Islet of Langerhans (tissue), 1 donor: ENCODE measurements around the gene MYO5B.
A peak's percentile ranks its signal among the peaks of the same experiment; 100 is the strongest.

ENCODE experiments used
- FAIRE-seq: peaks from one replicate; lab custom pipeline; 2011; peaks lifted over from hg19 to GRCh38; lab: Jason Lieb, UNC

Gene MYO5B

DNA sequence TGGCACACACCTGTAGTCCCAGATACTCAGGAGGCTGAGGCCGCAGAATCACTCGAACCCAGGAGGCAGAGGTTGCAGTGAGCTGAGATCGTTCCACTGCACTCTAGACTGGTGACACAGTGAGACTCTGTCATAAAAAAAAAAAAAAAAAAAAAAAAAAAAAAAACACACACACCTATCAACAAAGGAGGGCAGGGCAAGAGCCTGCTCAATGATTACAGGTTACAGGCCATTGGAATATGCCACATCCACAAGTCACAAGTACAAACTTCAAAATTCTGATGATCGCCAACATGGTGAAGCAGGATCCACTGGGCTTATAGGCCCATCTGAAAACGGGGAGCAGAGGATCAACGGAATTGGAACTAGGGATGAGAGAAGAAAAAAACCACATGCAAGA, 6.3 kb downstream of the MYO5B start:
- no peak for FAIRE-seq

- no peak for FAIRE-seq
Observed at GRCh38 chr18:50187659-50188058, 7.3 kb downstream of the MYO5B start.

GRCh38 chr18:50186385-50186784, 8.6 kb downstream of the MYO5B start:
- FAIRE-seq: no peak

GRCh38 chr18:50183556-50183955, 11.4 kb downstream of the MYO5B start:
- no peak for FAIRE-seq

DNA sequence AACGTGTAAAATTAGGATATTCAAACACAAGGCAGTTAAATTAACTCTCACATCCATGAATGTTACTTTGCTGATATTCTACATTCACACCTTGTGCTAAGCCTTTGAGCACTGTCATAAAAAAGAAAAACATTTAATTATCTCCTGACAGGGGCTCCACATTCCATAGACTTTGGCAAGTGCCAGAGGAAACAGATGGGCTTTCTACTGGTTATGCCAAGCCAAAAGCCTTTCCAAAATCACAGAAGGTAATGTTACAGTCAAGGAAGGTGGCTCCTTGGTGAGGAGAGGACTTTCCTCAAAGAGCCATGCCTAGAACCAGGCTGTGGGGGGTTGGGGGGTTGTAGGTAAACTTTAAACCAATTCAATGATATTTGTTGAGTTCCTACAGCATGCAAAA, 12.4 kb downstream of the MYO5B start:
- no peak for FAIRE-seq

- no peak for FAIRE-seq
Observed at GRCh38 chr18:50181590-50181989, 13.4 kb downstream of the MYO5B start.

DNA sequence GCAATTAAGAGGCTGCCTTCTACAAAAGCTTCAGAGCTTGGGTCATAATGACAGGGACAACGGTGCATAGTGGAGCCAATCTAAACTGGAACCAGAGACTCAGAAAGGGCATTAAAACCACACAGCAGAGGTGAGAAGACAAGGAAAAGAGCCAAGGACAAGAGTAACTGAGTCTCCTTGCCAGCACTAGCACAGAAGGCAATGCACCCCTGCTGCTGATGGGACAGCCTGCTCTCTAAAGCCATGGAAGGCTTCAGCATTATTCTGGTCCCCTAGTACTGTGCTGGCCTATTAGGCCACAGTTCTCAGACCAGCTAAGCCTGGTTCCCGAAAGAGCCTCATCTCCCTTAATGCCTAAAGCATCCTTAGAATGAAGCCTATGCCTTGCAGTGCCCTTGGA, 15.5 kb downstream of the MYO5B start:
- no peak for FAIRE-seq

DNA sequence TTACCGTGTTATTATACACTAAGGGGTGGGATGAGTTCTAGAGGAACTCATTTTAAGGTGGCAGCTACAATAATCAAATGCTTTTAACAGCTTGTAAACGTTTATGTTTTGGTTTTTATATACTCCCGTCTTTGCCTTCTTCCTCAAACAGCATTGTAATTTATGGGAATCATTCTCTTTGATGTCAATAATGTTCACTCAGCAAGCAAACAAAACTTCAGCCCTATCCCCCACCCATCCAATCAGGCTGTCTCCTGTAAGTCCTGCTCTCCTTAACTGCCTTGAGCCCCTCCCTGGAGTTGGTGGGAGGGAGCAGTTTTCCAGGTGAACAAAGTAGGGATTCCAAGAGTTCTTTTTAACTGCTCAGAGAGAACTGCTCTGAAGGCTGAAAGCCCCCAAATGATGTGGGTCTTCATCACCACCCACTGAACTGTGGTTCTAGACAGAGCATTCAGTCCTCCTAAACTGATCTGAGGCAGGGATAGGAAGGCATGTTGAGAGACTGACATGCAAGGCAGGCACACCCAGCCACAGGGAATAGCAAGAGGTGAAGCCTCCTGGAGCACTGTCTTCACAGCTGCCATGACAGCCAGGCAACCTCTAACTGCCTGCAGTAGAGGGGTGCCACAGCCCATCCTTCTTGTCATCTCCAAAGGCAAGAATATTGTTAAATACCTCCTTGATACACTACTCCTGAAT, 17.5 kb downstream of the MYO5B start:
- FAIRE-seq: no peak

DNA sequence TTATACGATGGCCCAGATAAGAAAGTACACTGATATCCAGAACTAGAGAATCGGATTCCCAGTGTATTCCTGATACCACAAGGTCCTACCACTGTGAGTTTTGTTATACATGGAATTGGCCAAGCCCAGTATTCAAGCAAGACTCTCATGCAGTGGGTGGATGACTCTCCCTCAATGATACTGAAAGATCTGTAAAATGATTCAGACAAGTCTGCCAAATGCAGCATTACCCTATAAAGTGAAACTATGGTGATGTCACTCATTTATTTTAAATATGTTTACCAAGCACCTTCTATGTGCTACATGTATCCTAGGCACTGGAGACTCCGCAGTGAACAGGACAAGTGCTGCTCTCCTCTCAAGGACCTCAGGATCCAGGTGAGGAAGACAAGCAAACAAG, 22.6 kb downstream of the MYO5B start:
- no peak for FAIRE-seq

GRCh38 chr18:50171406-50171805, 23.5 kb downstream of the MYO5B start:
- FAIRE-seq: no peak

DNA sequence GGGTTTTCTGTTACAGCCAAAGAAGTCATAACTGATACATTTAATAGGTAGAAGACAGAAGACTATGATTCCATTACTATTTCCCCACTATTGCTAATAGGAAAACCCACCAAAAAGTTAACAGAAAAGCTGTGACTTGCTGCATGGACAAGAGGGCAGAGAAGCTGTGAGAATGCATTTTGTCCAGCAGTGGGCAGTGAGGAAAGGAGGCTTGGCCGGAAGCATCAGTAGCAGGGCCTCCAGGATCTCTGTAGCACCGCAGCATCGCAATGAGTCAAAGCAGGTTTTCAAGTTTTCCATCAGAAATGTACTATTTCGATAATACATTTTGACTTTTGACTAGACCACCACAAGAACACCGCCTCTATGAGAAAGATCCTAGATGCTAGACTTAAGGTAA, 24.9 kb downstream of the MYO5B start:
- no peak for FAIRE-seq

DNA sequence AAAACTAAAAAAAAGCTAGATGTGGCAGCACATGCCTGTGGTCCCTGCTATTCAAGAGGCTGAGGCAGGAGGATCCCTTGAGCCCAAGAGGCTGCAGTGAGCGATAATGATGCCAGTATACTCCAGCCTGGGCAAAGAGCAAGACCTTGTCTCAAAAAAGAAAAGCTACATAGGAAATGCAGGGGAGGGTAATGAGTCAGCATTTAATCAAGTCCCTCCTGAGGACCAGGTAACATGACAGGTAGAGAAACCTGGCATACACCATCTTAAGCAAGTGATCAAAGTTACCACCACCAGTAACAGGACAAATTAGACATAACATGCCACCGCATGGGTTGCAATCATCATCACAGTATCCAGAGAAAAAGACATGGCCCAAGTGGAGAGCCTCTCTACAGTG, 25.8 kb downstream of the MYO5B start:
- FAIRE-seq: no peak

GRCh38 chr18:50167966-50168365, 27.0 kb downstream of the MYO5B start:
- no peak for FAIRE-seq

DNA sequence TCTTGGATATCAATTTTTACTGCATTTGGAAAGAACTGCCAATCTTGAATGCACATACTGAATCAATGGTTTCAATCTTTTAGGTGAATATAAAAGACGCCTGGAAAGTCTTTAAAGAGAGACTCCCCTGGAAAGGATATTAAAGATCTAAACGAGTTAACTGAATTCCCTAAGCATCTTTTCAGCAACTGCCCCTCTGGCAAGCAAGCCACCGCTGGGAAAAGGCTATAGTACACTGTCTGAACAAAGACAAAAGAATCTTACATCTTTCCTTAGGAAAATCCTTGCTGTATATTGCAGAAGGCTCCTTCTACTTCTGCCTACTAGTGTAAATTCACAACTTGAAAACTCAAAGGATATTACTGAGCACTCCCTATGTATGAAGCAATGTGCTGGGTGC, 28.0 kb downstream of the MYO5B start:
- no peak for FAIRE-seq

GRCh38 chr18:50163505-50163904, 31.4 kb downstream of the MYO5B start:
- FAIRE-seq: no peak

GRCh38 chr18:50162486-50163304, 32.3 kb downstream of the MYO5B start:
- FAIRE-seq: peak; percentile 95

DNA sequence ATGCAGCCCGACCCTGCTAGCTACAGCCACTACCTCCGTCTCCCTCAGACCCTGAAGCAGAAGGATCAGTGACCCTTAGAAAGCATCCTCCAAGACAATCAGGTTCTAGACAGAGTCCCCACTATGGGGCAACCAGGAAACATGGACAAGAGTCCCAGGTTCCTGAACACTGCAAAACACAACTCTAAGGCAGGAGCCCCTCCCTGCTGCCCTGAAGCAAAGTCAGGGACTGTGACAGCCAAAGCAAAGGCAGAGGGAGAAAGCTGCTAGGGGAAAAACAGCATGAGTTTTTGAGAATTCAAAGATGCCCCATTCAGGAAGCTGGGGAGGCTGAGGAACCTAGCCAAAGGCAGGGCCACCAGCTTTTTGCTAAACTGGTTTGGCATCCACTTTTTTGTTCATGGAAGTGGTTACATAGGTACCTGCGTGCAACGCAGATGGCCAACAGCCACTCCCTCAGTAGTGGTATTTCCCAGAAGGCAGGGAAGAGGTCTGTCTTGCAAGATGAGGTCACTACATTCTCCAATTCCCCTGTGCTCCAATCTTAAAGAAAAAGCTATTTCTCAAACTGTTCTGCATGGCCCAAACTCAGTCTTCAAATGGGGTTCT, 33.2 kb downstream of the MYO5B start:
- FAIRE-seq: no peak

GRCh38 chr18:50159654-50160046, 35.3 kb downstream of the MYO5B start:
- no peak for FAIRE-seq

DNA sequence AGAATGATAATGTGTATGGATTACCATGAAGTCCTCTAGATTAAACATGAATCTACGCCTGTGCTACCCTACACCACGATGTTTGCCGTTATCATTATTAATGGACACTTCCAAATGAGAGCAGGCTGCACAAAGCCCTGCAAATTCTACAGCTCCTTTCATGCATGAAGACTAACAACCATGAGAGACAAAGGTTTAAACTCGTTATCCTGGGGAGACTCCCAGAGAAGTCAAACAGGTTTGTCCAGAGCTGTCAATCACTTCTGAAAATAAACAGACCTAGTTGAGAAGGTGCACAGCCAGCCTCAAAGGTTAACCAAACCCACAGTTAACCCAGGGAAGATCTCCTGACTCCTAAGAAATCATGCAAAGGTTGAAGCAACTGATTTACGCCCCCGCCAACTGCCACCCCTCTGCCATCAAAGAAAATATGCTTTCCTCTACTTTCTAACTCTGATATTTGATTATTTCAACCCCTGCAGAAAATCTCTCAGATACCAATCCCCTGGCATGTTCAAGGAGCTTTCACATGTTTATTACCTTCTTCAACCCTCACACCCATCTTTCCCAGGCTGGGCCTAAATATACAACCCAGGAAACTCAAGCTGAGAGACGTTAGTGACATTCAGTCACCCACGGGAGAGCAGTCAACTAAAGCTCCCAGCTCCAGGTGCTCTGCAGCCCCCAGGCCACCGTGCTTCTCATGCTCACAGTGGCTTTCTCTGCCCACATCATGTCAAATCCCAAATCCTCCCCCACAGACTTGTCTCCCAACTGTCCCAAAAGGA, 35.9 kb downstream of the MYO5B start:
- no peak for FAIRE-seq

DNA sequence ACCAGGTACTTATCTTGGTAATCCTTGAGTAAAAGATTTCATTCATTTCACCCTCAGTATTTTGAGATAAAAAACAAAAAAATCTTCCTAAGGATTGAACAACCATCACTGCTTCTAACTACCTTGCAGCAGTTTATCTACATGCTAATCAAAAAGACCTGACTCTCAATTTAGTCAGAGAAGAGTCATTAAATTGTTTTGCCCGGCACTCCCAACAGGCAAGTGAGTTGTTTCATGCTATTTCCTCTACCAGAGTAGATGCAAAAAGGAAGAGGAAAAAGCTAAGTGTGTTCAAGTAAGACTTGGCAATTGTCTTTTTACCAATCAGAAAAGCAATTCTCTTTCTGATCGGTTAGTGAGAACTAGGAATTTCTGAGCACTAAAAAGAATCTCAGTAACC, 39.5 kb downstream of the MYO5B start:
- no peak for FAIRE-seq

DNA sequence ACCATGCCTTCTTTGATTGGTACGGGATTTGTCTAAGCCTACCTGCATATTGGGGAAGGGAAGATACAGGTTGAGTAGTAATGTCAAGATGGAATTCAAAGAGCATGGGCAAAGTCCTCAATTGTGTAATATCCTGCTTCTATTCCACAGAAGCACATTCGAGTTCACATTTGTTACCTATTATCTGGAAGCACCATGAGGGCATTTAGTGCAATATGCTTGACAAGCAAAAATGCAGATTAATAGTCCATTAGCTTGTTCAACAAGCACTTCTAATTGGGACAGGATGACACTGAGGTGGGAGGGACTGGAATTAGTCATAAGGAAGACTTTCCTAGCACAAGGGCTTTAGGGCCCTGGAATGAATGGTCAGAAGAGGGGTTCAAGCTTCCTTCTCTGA, 40.5 kb downstream of the MYO5B start:
- peak; percentile 60 for FAIRE-seq

DNA sequence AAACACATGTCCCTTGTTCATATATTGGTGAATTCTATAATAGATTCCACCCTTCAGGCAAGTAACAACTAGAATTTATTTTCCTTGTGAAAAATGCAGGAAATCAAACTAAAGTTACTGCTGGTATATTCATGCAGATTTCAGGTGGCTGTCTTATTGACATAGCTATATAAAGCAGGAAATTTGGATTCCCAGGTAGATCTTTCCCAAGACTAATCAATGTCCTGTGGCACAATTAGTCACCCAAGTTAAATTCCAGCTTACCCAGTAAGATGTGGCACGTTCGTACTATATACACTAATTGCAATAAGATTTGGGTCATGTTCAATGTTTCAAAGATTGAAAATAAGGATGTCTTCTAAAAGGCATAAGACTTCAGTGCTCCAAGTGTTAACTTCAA, 42.0 kb downstream of the MYO5B start:
- peak; percentile 5 for FAIRE-seq

DNA sequence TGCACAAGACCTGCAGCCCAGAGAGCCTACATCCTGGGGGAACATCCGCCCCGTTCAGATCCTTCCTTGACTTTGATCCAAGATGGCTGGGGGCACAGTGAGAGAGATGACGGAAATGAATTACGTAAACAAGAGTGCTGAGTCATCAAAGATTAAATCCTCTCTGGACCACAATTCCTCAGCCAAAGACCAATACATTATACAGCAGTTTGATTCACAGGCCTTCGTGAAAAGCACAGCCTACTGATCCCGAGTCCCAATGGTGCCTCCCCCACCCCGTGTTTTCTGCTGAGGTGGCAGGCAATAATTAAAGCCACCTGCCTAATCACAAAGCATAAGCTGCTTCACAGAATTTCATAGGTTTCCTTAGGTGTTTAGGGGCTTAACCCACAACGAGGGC, 43.0 kb downstream of the MYO5B start:
- FAIRE-seq: no peak
